PFSK-1 (cell line): ENCODE results near the gene WDR72.

ENCODE experiments used
- FOXP2 ChIP-seq: optimal IDR thresholded peaks from 2 replicates; pipeline ENCODE3; 2011; ENCODE audit warnings: borderline replicate concordance, control low read depth, inconsistent platforms; ENCODE audit not compliant: insufficient read depth; ENCODE audit errors: extremely low read length, extremely low read depth
- POLR2AphosphoS5 ChIP-seq: IDR thresholded peaks from 2 replicates; pipeline ENCODE4 v1.6.1; 2012; ENCODE audit warnings: low read depth, mild to moderate bottlenecking, control low read depth, low read length, moderate library complexity
- REST ChIP-seq, 2 experiments: IDR thresholded peaks; 2 replicates each; pipeline versions ENCODE4 v1.6.1 to v1.8.0; 2011 to 2012; ENCODE audit warnings: low read depth in 2 of 2, low read length in 2 of 2, control low read depth in 1 of 2, inconsistent platforms in 1 of 2, mild to moderate bottlenecking in 1 of 2, moderate library complexity in 1 of 2; ENCODE audit not compliant: insufficient read depth in 1 of 2
- SIN3A ChIP-seq: IDR thresholded peaks from 2 replicates; pipeline ENCODE4 v1.6.1; 2012; ENCODE audit warnings: mild to moderate bottlenecking, low read length, moderate library complexity, borderline replicate concordance; ENCODE audit not compliant: insufficient read depth

GRCh38 chr15:53530761-53531160, 228.7 kb downstream of the WDR72 start:
- TF ChIP-seq REST (IDR thresholded peaks at IDR 0.05; ENCODE audit: insufficient read depth in 1 of 2, low read depth in 2 of 2, low read length in 2 of 2) (no peak), FOXP2 (no peak), POLR2AphosphoS5 (no peak), SIN3A (no peak)
